Stomach (tissue), 9 donors: ENCODE data around the gene CD151. TPM values are rescaled to one million over a fixed set of nuclear protein-coding genes. Genes with fewer than 3 reads are reported as not detected.

Experiments
- DNase-seq, 2 donors: peaks; one replicate each; pipeline versions ENCODE4 v3.0.0 to v3.0.0-alpha.2; 2013 to 2019
- H3K27ac ChIP-seq, 5 donors: fragments of 200-600 bp in 4 of 5; sonication (generic) in 4 of 5; one replicate each; pipeline ENCODE4 v1.5.1; 2013 to 2019; ENCODE audit warnings: mild to moderate bottlenecking in 1 of 5, moderate library complexity in 1 of 5
- H3K27me3 ChIP-seq, 3 donors: fragments of 200-600 bp; sonication (generic); one replicate each; pipeline ENCODE4 v1.5.1; 2017 to 2019; ENCODE audit warnings: mixed run types in 1 of 3
- H3K36me3 ChIP-seq, 4 donors: fragments of 200-600 bp; sonication (generic); 1 replicate in 3 of 4; 2 replicates in 1 of 4; pipeline ENCODE4 v1.5.1; 2016 to 2019
- H3K4me1 ChIP-seq, 4 donors: fragments of 200-600 bp; sonication (generic); one replicate each; pipeline ENCODE4 v1.5.1; 2016 to 2019
- H3K4me3 ChIP-seq, 4 donors: fragments of 200-600 bp; sonication (generic) in 3 of 4; one replicate each; pipeline ENCODE4 v1.5.1; 2016 to 2019; ENCODE audit warnings: mild to moderate bottlenecking in 1 of 4
- H3K9me3 ChIP-seq, 4 donors: fragments of 200-600 bp; sonication (generic); one replicate each; pipeline ENCODE4 v1.5.1; 2016 to 2019
- CTCF ChIP-seq, 7 experiments: fragments of 450-650 bp in 4 of 7; fragments of 200-600 bp in 3 of 7; sonication (generic) in 3 of 7; IDR thresholded peaks; one replicate each; pipeline ENCODE4 v1.5.1; 2016 to 2019; ENCODE audit warnings: antibody characterized with exemption in 7 of 7, control low read depth in 2 of 7, mild to moderate bottlenecking in 1 of 7
- EP300 ChIP-seq: sonication (generic); formaldehyde crosslinking; IDR thresholded peaks from one replicate; pipeline ENCODE4 v1.6.1; 2017; ENCODE audit warnings: antibody characterized with exemption
- POLR2A ChIP-seq, 4 donors: fragments of 450-650 bp; IDR thresholded peaks; one replicate each; pipeline ENCODE4 v1.6.1; 2016; ENCODE audit warnings: antibody characterized with exemption in 4 of 4, control low read depth in 2 of 4, mild to moderate bottlenecking in 1 of 4, moderate library complexity in 1 of 4
- POLR2AphosphoS5 ChIP-seq, 3 donors: sonication (generic); formaldehyde crosslinking; IDR thresholded peaks; one replicate each; pipeline ENCODE4 v1.6.1; 2016; ENCODE audit warnings: antibody characterized with exemption in 3 of 3
- WGBS, 5 donors: extraction: QIAGEN DNeasy Blood & Tissue Kit in 3 of 5; methylation state at CpG; one replicate each; pipeline versions ENCODE4 v1.1.5 to v1.1.7; 2013 to 2018; 5-methylcytosine and 5-hydroxymethylcytosine counted together
- intact Hi-C: fragments of 100-400 bp; cut with DNase I; formaldehyde crosslinking; loops from one replicate; pipeline ENCODE4 v1.15.1; 2023; ENCODE audit warnings: low total_unique reads
- polyA plus RNA-seq, 3 donors: library from polyadenylated mRNA; stranded (reverse); fragments of 200-250 nt; gene quantifications; one replicate each; pipeline ENCODE4 v1.2.3, GENCODE V29; 2013
- total RNA-seq, 5 donors: library from RNA; depleted of rRNA; stranded (reverse); fragments of >200 nt; gene quantifications; one replicate each; pipeline versions ENCODE4 v1.1.0 to v1.2.3, GENCODE V29; 2014 to 2016
- donor health status: healthy with polysubstance abuse.
- donor health status: Bipolar disorder and iron deficiency.
- donor health status: healthy.

Gene CD151
- total and polyA plus RNA-seq, 8 donors: 66.7 to 293 (median 159) TPM

DNA sequence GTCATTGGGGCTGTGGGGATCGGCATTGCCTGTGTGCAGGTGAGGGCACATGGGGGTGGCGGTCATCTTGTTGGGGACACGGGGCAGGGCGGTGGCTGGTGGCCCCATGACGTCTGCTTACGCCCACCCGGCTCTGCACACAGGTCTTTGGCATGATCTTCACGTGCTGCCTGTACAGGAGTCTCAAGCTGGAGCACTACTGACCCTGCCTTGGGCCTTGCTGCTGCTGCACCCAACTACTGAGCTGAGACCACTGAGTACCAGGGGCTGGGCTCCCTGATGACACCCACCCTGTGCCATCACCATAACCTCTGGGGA is 5.2 kb downstream of the CD151 start:
- H3K9me3 ChIP-seq: no peaks in the 10 kb centered on the region
- DNase-seq: no peak
- no peak for TF ChIP-seq EP300
- H3K4me1 ChIP-seq: peaks cover 59 to 90% (median 88%) of the 10 kb centered on the region in 4 donors
- intact Hi-C loops: no loop called here
- H3K4me3 ChIP-seq: no peak overlapping the region
- peaks cover 41 to 55% (median 50%) of the 10 kb centered on the region in 4 donors for H3K36me3 ChIP-seq
- peak overlapping the region in 3 of 5 donors; percentile 91 to 98 (median 91) for H3K27ac ChIP-seq
- H3K27me3 ChIP-seq: no peaks in the 10 kb centered on the region
- 40 to 76% (median 63%) methylated on average over 2 to 8 of the region's 8 CpGs for WGBS, 5 donors

DNA sequence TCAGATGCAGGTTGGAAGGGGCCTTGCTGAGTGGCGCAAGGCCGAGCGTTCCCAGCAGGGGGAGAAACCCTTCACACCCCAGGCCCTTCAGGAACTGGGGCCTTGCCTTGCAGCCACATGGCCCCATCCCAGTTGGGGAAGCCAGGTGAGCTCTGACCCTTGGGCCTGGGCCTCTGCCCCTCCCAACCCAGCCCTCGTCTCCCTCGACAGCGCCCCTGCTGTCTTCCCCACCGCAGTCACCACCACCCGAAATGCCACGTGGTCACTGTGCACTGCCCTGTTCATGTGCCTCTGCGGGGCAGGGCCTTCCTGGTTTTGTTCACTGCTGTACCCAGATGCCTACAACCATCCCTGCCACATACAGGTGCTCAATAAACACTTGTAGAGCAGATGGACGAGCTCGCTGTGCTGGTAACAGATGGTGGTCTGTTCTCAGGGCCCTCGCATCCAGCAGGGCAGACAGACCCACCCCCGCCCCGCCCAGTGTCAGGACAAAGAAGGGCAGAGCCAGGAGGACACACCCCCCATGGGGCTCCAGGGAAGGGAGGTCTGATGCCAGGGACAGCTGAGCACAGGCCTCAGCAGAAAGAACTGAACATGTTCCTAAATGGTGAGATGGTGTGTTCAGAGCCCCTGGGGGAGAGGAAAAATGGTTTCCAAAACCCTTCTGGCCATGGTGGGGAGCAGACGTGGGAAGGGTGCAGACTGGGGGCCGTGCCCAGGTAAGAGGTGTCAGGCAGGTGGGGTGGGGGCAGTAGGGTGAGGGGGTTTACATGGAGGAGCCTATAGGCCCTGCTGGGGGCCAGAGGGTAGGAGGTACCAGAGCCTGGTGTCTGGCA is 5.9 kb downstream of the CD151 start:
- peaks cover 63 to 92% (median 89%) of the 10 kb centered on the region in 4 donors for H3K4me1 ChIP-seq
- H3K36me3 ChIP-seq: peaks cover 41 to 55% (median 50%) of the 10 kb centered on the region in 4 donors
- H3K27me3 ChIP-seq: no peaks in the 10 kb centered on the region
- intact Hi-C loops: no loop called here
- TF ChIP-seq POLR2A (IDR thresholded peaks at IDR 0.05) (no peak), EP300 (no peak), CTCF (IDR thresholded peaks at IDR 0.05) (peak in 4 of 7 experiments; percentile 5 to 20 (median 16))
- WGBS, 5 donors: 33 to 58% (median 37%) methylated on average over 6 to 17 of the region's 17 CpGs
- no peak overlapping the region for H3K4me3 ChIP-seq
- peak overlapping the region; percentile 5 to 98 (median 56) for H3K27ac ChIP-seq
- H3K9me3 ChIP-seq: no peaks in the 10 kb centered on the region
- peak in 1 of 2 donors; percentile 68 for DNase-seq

DNA sequence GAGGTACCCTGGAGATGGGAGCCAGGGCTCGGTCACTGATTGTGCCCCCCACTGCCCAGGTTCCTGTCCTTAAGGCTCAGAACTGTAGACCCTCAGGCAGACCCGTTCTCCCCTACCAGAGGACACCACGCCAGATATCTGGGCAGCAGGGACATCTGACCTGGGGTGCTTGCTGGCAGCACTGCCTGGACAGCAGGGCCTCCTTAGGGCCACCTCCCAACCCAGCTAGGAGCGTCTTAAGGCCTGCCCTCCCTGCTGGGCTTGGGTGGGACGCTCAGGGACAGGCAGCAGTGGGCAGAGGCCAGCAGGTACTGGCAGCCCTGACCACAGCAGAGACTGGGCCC is 6.5 kb downstream of the CD151 start:
- no peak for TF ChIP-seq CTCF (IDR thresholded peaks at IDR 0.05)
- no peak for TF ChIP-seq POLR2AphosphoS5 (IDR thresholded peaks at IDR 0.05)
- TF ChIP-seq EP300: no peak
- TF ChIP-seq POLR2A (IDR thresholded peaks at IDR 0.05): no peak
- Histone ChIP-seq H3K27me3 (no peaks in the 10 kb centered on the region), H3K9me3 (no peaks in the 10 kb centered on the region), H3K27ac (peak overlapping the region in 4 of 5 donors; percentile 26 to 98 (median 74)), H3K4me3 (no peak overlapping the region), H3K36me3 (peaks cover 41 to 55% (median 50%) of the 10 kb centered on the region in 4 donors), H3K4me1 (peaks cover 63 to 92% (median 89%) of the 10 kb centered on the region in 4 donors)
- 78 to 100% (median 88%) methylated on average over 2 to 5 of the region's 5 CpGs for WGBS, 5 donors
- intact Hi-C loops: no loop called here
- DNase-seq: no peak

DNA sequence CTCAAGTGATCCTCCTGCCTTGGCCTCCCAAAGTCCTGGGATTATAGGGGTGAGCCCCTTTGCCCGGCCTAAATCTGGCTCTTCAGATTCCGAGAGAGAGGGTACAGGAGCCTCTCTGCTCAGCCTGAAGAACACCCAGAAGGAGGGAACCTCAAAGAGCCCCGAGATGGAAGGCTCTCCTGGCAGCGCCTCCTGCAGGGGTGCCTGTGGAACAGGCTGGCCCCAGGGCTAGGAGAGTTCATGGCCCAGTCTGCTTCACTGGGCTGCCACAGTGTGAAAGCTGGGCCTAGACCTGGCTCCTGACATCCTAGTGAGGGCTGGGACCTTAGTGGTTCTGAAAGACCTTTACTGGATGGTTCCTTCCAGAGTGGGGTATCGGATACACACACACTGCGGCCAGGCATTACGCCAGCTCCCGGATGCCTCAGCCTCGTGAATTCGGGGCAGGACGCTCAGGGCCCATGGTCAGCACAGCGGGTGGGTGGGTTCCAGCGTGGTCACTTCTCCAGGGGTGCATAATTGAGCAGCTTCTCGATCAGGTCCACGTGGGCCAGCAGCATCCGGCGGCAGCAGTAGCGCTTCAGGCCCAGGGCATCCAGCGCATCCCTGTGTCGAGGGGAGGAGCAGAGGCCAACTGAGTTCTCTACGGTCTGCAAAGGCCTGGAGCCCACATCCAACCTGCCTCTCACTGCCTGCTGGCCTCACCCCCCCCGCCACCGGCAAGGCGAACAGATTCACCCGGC is 7.3 kb downstream of the CD151 start:
- no peak for TF ChIP-seq EP300
- TF ChIP-seq POLR2A (IDR thresholded peaks at IDR 0.05): no peak
- TF ChIP-seq CTCF (IDR thresholded peaks at IDR 0.05): no peak
- no peak for TF ChIP-seq POLR2AphosphoS5 (IDR thresholded peaks at IDR 0.05)
- WGBS, 5 donors: 65 to 74% (median 70%) methylated on average over 7 to 25 of the region's 25 CpGs
- no peaks in the 10 kb centered on the region for H3K27me3 ChIP-seq
- peak overlapping the region in 2 of 4 donors; percentile 93 to 99 for H3K4me3 ChIP-seq
- peaks cover 63 to 92% (median 89%) of the 10 kb centered on the region in 4 donors for H3K4me1 ChIP-seq
- intact Hi-C loops: no loop called here
- H3K9me3 ChIP-seq: no peaks in the 10 kb centered on the region
- H3K27ac ChIP-seq: peak overlapping the region in 1 of 5 donors; percentile 92
- DNase-seq: no peak
- peaks cover 41 to 55% (median 50%) of the 10 kb centered on the region in 4 donors for H3K36me3 ChIP-seq
